Measurements from ENCODE around the gene PHF2. TPM values are rescaled to one million over a fixed set of nuclear protein-coding genes. Genes with fewer than 3 reads are reported as not detected.
A peak's percentile ranks its signal among the peaks of the same experiment; 100 is the strongest.

Gene PHF2
- total RNA-seq, 2 experiments from 2014 or later = 20.6 to 23.7 TPM

GRCh38 chr9:93562157-93562556, 14.2 kb upstream of the PHF2 start:
- ChIA-PET CTCF (ENCODE audit: unreplicated experiment) (no interaction called here), POLR2A (no interaction called here)
- Histone ChIP-seq H3K79me2 (ENCODE audit: insufficient read depth, low read depth, low read length) (no peaks in the 10 kb centered on the region), H3K9me3 (ENCODE audit: low read length) (no peaks in the 10 kb centered on the region), H3K4me3 (ENCODE audit: low read depth, low read length, poor library complexity, severe bottlenecking) (no peak overlapping the region), H3K27ac (ENCODE audit: low read depth, low read length, poor library complexity, severe bottlenecking) (no peak overlapping the region), H2AFZ (ENCODE audit: low read length) (no peak overlapping the region), H3K4me1 (ENCODE audit: insufficient read depth, low read length, poor library complexity, severe bottlenecking) (peaks cover 7% of the 10 kb centered on the region), H3K36me3 (ENCODE audit: insufficient read depth, low read length) (peaks cover 84% of the 10 kb centered on the region), H4K20me1 (ENCODE audit: insufficient read depth, low read length) (no peaks in the 10 kb centered on the region), H3K4me2 (ENCODE audit: low read length) (no peak overlapping the region), H3K9me2 (ENCODE audit: insufficient read depth, low read length) (no peaks in the 10 kb centered on the region)
- no peak for DNase-seq (ENCODE audit: low spot score)
- TF ChIP-seq CTCF (conservative IDR thresholded peaks at IDR 0.05; ENCODE audit: low read length) = no peak
- TF ChIP-seq EZH2phosphoT487 (IDR thresholded peaks at IDR 0.05; ENCODE audit: borderline replicate concordance, low read depth, low read length) = no peak
- BruUV-seq (replicated peaks) = no TSS peak
- intact Hi-C loops (cut with micrococcal nuclease; ENCODE audit: unreplicated experiment) = loop anchor here (10.0 kb wide), 2 partner anchors 247 to 457 kb away; no protein-coding TSS in a partner anchor

- H2AFZ ChIP-seq (ENCODE audit: low read length) = no peak overlapping the region
- ChIA-PET POLR2A (interaction anchor here (0.6 kb wide), 1 partner anchor 11 kb away, joined by 3 read pairs; no protein-coding TSS in a partner anchor), CTCF (ENCODE audit: unreplicated experiment) (no interaction called here)
- no peaks in the 10 kb centered on the region for H3K9me3 ChIP-seq (ENCODE audit: low read length)
- peaks cover 61% of the 10 kb centered on the region for H3K36me3 ChIP-seq (ENCODE audit: insufficient read depth, low read length)
- no TSS peak for BruUV-seq (replicated peaks)
- H3K27ac ChIP-seq (ENCODE audit: low read depth, low read length, poor library complexity, severe bottlenecking) = no peak overlapping the region
- H3K4me1 ChIP-seq (ENCODE audit: insufficient read depth, low read length, poor library complexity, severe bottlenecking) = peaks cover 23% of the 10 kb centered on the region
- TF ChIP-seq CTCF (conservative IDR thresholded peaks at IDR 0.05; ENCODE audit: low read length) = no peak
- H3K4me2 ChIP-seq (ENCODE audit: low read length) = no peak overlapping the region
- no peak overlapping the region for H3K4me3 ChIP-seq (ENCODE audit: low read depth, low read length, poor library complexity, severe bottlenecking)
- H4K20me1 ChIP-seq (ENCODE audit: insufficient read depth, low read length) = no peaks in the 10 kb centered on the region
- no peaks in the 10 kb centered on the region for H3K9me2 ChIP-seq (ENCODE audit: insufficient read depth, low read length)
- no peaks in the 10 kb centered on the region for H3K79me2 ChIP-seq (ENCODE audit: insufficient read depth, low read depth, low read length)
- no peak for DNase-seq (ENCODE audit: low spot score)
- intact Hi-C loops (cut with micrococcal nuclease; ENCODE audit: unreplicated experiment) = loop anchor here (10.0 kb wide), 2 partner anchors 250 to 460 kb away; no protein-coding TSS in a partner anchor
These were observed 11.3 kb upstream of the PHF2 start for GRCh38 chr9:93565089-93565488.

- peak; percentile 97 for DNase-seq (ENCODE audit: low spot score)
- H2AFZ ChIP-seq (ENCODE audit: low read length) = peak overlapping the region; percentile 40; the same call in 1 of the 2 replicates
- H3K79me2 ChIP-seq (ENCODE audit: insufficient read depth, low read depth, low read length) = no peaks in the 10 kb centered on the region
- TF ChIP-seq EZH2phosphoT487 (IDR thresholded peaks at IDR 0.05; ENCODE audit: borderline replicate concordance, low read depth, low read length) (no peak), CTCF (conservative IDR thresholded peaks at IDR 0.05; ENCODE audit: low read length) (peak; percentile 89)
- peak overlapping the region; percentile 70 for H3K27ac ChIP-seq (ENCODE audit: low read depth, low read length, poor library complexity, severe bottlenecking)
- ChIA-PET POLR2A (interaction anchor here (0.7 to 1.9 kb wide), 5 partner anchors 11 to 115 kb away, joined by 3 to 8 read pairs (median 4); no protein-coding TSS in a partner anchor), CTCF (ENCODE audit: unreplicated experiment) (no interaction called here)
- peak overlapping the region; percentile 84 for H3K4me2 ChIP-seq (ENCODE audit: low read length)
- TSS peak; percentile 45 for BruUV-seq (replicated peaks)
- H4K20me1 ChIP-seq (ENCODE audit: insufficient read depth, low read length) = no peaks in the 10 kb centered on the region
- intact Hi-C loops (cut with micrococcal nuclease; ENCODE audit: unreplicated experiment) = loop anchor here (1.0 to 10.0 kb wide), 5 partner anchors 113 to 462 kb away; partner anchors contain the start of gene FAM120AOS
- H3K4me3 ChIP-seq (ENCODE audit: low read depth, low read length, poor library complexity, severe bottlenecking) = peak overlapping the region; percentile 70
- H3K9me3 ChIP-seq (ENCODE audit: low read length) = peaks cover 6% of the 10 kb centered on the region; the same call in 1 of the 2 replicates
- peaks cover 53% of the 10 kb centered on the region for H3K36me3 ChIP-seq (ENCODE audit: insufficient read depth, low read length)
- peaks cover 23% of the 10 kb centered on the region for H3K4me1 ChIP-seq (ENCODE audit: insufficient read depth, low read length, poor library complexity, severe bottlenecking)
- no peaks in the 10 kb centered on the region for H3K9me2 ChIP-seq (ENCODE audit: insufficient read depth, low read length)
These were observed 9.7 kb upstream of the PHF2 start for GRCh38 chr9:93566408-93567270.
